ENCODE data around the gene GSE1. TPM values are rescaled to one million over a fixed set of nuclear protein-coding genes. Genes with fewer than 3 reads are reported as not detected.

Gene GSE1
- total RNA-seq, 6 donors from 2014 or later: 80.2 to 332 (median 90.8) TPM

DNA sequence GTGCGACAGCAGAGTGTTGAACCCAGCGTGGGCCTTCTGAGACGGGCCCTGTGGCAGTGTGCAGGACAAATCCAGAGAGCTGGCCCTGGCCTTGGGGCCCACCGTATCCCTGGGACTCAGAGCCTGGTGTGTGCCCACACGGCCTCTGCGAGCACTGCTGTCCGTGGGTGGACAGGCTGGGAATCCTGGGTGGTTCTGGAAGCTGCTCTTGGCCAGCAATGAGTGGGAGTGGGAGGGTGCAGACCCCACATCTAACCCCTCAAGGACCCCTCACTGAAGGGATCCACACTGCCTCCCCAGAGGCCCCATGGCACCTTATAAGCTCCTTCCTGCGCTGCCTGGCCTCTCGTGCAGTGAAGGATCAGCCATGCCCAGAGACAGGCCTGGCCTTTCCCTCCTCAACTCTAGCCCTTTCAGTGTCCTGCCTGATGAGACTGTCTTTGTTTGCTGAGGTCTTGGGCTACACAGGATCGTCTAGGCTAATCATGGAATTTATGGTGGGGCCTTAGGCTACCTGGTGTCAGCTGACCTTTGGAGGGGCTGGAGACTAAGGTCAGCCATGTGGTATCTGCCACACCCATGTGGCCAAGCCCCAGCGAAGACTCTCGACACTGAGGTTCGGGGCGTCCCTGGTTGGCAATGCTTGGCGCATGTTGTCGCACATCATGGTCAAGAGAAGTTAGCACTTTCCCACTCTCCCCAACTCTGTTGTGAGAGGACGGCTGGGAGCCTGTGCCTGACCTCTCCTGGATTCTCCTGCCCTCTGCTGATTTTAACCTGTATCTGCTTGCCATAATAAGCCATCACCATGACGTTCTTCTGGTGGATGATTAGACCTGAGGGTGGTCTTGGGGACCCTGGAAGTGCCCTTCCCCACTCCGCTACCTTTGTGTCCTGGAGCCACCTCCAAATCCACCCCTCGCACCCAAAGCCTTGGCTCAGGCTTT lies 92.1 kb downstream of the GSE1 start:
- Histone ChIP-seq H3K27ac (no peak overlapping the region), H3K27me3 (no peaks in the 10 kb centered on the region), H3K4me1 (no peaks in the 10 kb centered on the region), H3K36me3 (no peaks in the 10 kb centered on the region), H3K4me3 (no peak overlapping the region), H3K9me3 (no peaks in the 10 kb centered on the region)
- WGBS, 2 donors: 87 to 91% methylated on average over 13 to 16 of the region's 20 CpGs
- ATAC-seq (ENCODE audit: low FRiP score in 2 of 2): no peak
- no peak for DNase-seq
- no peak for TF ChIP-seq EP300 (IDR thresholded peaks at IDR 0.05)
- TF ChIP-seq, protein P1, sequence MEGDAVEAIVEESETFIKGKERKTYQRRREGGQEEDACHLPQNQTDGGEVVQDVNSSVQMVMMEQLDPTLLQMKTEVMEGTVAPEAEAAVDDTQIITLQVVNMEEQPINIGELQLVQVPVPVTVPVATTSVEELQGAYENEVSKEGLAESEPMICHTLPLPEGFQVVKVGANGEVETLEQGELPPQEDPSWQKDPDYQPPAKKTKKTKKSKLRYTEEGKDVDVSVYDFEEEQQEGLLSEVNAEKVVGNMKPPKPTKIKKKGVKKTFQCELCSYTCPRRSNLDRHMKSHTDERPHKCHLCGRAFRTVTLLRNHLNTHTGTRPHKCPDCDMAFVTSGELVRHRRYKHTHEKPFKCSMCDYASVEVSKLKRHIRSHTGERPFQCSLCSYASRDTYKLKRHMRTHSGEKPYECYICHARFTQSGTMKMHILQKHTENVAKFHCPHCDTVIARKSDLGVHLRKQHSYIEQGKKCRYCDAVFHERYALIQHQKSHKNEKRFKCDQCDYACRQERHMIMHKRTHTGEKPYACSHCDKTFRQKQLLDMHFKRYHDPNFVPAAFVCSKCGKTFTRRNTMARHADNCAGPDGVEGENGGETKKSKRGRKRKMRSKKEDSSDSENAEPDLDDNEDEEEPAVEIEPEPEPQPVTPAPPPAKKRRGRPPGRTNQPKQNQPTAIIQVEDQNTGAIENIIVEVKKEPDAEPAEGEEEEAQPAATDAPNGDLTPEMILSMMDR (IDR thresholded peaks at IDR 0.05): no peak
- TF ChIP-seq POLR2A (IDR thresholded peaks at IDR 0.05): no peak
- no peak for TF ChIP-seq POLR2AphosphoS5 (IDR thresholded peaks at IDR 0.05)

- 86 to 92% methylated on average over 6 to 11 of the region's 11 CpGs for WGBS, 2 donors
- ATAC-seq (ENCODE audit: low FRiP score in 2 of 2) (no peak), DNase-seq (no peak)
- Histone ChIP-seq H3K9me3 (no peaks in the 10 kb centered on the region), H3K4me3 (no peak overlapping the region), H3K27ac (no peak overlapping the region), H3K36me3 (no peaks in the 10 kb centered on the region), H3K27me3 (no peaks in the 10 kb centered on the region), H3K4me1 (no peaks in the 10 kb centered on the region)
- TF ChIP-seq, protein P1 (IDR thresholded peaks at IDR 0.05): no peak
- TF ChIP-seq EP300 (IDR thresholded peaks at IDR 0.05) (no peak), POLR2AphosphoS5 (IDR thresholded peaks at IDR 0.05) (no peak), POLR2A (IDR thresholded peaks at IDR 0.05) (no peak)
Measured at GRCh38 chr16:85706449-85707034, 93.4 kb downstream of the GSE1 start.

DNA sequence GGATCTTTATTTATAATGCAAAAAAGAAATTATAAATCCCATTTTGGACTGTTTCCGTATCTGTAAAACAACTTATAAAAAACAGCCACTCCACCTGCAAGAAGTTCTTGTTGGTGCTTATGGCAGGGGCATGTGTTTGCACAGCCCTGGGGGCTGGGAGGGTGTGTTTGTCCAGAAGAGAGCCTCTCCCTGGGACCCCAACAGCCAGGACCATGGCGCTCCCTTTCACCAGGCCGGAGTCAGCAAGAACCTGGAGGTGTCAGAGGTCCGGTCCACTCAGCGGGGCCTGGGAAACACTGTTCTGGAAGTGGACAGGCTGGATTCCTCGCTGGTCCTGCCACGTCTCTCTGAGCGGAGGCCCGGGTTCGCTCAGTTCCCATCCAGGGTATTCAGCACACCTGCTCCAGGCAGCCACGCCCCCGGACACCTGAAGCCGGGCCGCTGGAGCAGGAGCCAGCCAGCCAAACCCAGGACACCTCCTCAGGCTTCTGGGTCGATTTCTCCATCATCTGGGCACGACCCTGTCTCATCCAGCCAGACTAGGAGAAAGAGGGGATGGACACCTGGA lies 94.5 kb downstream of the GSE1 start:
- no peaks in the 10 kb centered on the region for H3K27me3 ChIP-seq
- 63 to 75% methylated on average over 4 to 16 of the region's 16 CpGs for WGBS, 2 donors
- TF ChIP-seq POLR2AphosphoS5 (IDR thresholded peaks at IDR 0.05) (no peak), EP300 (IDR thresholded peaks at IDR 0.05) (no peak), POLR2A (IDR thresholded peaks at IDR 0.05) (no peak)
- TF ChIP-seq, protein P1 (IDR thresholded peaks at IDR 0.05): no peak
- H3K4me3 ChIP-seq: no peak overlapping the region
- H3K9me3 ChIP-seq: peaks cover 0 to 8% (median 2%) of the 10 kb centered on the region in 4 donors
- H3K4me1 ChIP-seq: no peaks in the 10 kb centered on the region
- no peak overlapping the region for H3K27ac ChIP-seq
- no peaks in the 10 kb centered on the region for H3K36me3 ChIP-seq
- peak in 1 of 2 donors; percentile 38 for DNase-seq
- no peak for ATAC-seq (ENCODE audit: low FRiP score in 2 of 2)

GRCh38 chr16:85708338-85708737 lies 95.2 kb downstream of the GSE1 start:
- TF ChIP-seq POLR2A (IDR thresholded peaks at IDR 0.05): no peak
- no peak for TF ChIP-seq EP300 (IDR thresholded peaks at IDR 0.05)
- no peak for TF ChIP-seq POLR2AphosphoS5 (IDR thresholded peaks at IDR 0.05)
- TF ChIP-seq, protein P1 (IDR thresholded peaks at IDR 0.05): no peak
- 85 to 95% methylated on average over 6 of the region's 6 CpGs for WGBS, 2 donors

More at GRCh38 chr16:85708338-85708737, 95.2 kb downstream of the GSE1 start:
- no peaks in the 10 kb centered on the region for H3K27me3 ChIP-seq
- peaks cover 0 to 8% (median 2%) of the 10 kb centered on the region in 4 donors for H3K9me3 ChIP-seq
- no peak for DNase-seq
- H3K4me3 ChIP-seq: no peak overlapping the region
- ATAC-seq (ENCODE audit: low FRiP score in 2 of 2): no peak
- H3K36me3 ChIP-seq: no peaks in the 10 kb centered on the region
- no peaks in the 10 kb centered on the region for H3K4me1 ChIP-seq
- no peak overlapping the region for H3K27ac ChIP-seq
